HCT116 (cell line): ENCODE measurements around the gene PPP2R5B. TPM values are rescaled to one million over a fixed set of nuclear protein-coding genes. Genes with fewer than 3 reads are reported as not detected.
A peak's percentile ranks its signal among the peaks of the same experiment; 100 is the strongest.

Experiments used
- ATAC-seq: fragments of 200-7000 bp; cut with Tn5 transposase; 2 replicates; pipeline ENCODE4 v1.9.1; 2020; ENCODE audit warnings: mild to moderate bottlenecking, moderate library complexity
- BruUV-seq: library from RNA; stranded (reverse); fragments of 400-500 nt; replicated peaks from 2 replicates; lab custom pipeline; 2021; lab: Mats Ljungman, UMichigan
- CTCF ChIA-PET: fragments of 300-600 bp; sonication (Branson Sonifier 250); formaldehyde crosslinking; loops from one replicate; lab custom pipeline; 2021; ENCODE audit warnings: antibody characterized with exemption; lab: Charles Lee
- POLR2A ChIA-PET: fragments of 300-600, 350-600 bp; sonication (Branson Sonifier 250); formaldehyde crosslinking; loops from one replicate; lab custom pipeline; 2021; ENCODE audit warnings: antibody characterized with exemption; lab: Charles Lee
- RAD21 ChIA-PET, 2 experiments: fragments of 300-600 bp; sonication (Branson Sonifier 250); formaldehyde crosslinking; loops; one replicate each; lab custom pipeline; 2023; ENCODE audit warnings: low total read pairs in 2 of 2; ENCODE audit not compliant: uncharacterized antibody in 2 of 2, unreplicated experiment in 2 of 2, low non-redundant PET in 1 of 2; lab: Charles Lee
- DNase-seq: peaks from one replicate; pipeline ENCODE4 v3.0.0-alpha.2; 2010; ENCODE audit warnings: low read depth, low spot score
- H2AFZ ChIP-seq: fragments of 200-600 bp; shearing (Covaris generic), sonication (generic); 2 replicates; pipeline ENCODE4 v1.6.1; 2017; ENCODE audit warnings: low read depth, mixed run types, mixed read lengths, antibody characterized with exemption, low read length; ENCODE audit not compliant: poor library complexity, severe bottlenecking
- H3K27ac ChIP-seq: 2 replicates; pipeline ENCODE4 v1.5.1; 2012; ENCODE audit warnings: low read depth, low read length
- H3K27me3 ChIP-seq: fragments of 200-600 bp; sonication (generic); 2 replicates; pipeline ENCODE4 v1.6.1; 2016; ENCODE audit warnings: mixed run types, low read length, mixed read lengths; ENCODE audit not compliant: insufficient read depth
- H3K36me3 ChIP-seq, 2 experiments: fragments of 200-500 bp in 1 of 2; fragments of 200-600 bp in 1 of 2; sonication (Bioruptor generic) in 1 of 2; sonication (generic) in 1 of 2; 2 replicates each; pipeline versions ENCODE4 v1.5.1 to v1.6.1; 2014 to 2016; ENCODE audit warnings: low read length in 2 of 2, inconsistent platforms in 1 of 2, mixed read lengths in 1 of 2, mixed run types in 1 of 2; ENCODE audit not compliant: insufficient read depth in 2 of 2, control insufficient read depth in 1 of 2
- H3K4me1 ChIP-seq, 2 experiments: fragments of 200-600 bp in 1 of 2; sonication (generic) in 1 of 2; 2 replicates each; pipeline versions ENCODE4 v1.5.1 to v1.6.1; 2012 to 2017; ENCODE audit warnings: low read length in 2 of 2, inconsistent platforms in 1 of 2, mild to moderate bottlenecking in 1 of 2, mixed read lengths in 1 of 2, mixed run types in 1 of 2, moderate library complexity in 1 of 2; ENCODE audit not compliant: insufficient read depth in 2 of 2, control insufficient read depth in 1 of 2
- H3K4me2 ChIP-seq: fragments of 200-600 bp; sonication (generic); 2 replicates; pipeline ENCODE4 v1.6.1; 2017; ENCODE audit warnings: mixed run types, low read length, mixed read lengths
- H3K4me3 ChIP-seq, 2 experiments: fragments of 200-600 bp in 1 of 2; sonication (generic) in 1 of 2; replicated peaks in 1 of 2; 2 replicates each; pipeline ENCODE4 v1.5.1; 2011 to 2016; ENCODE audit warnings: low read length in 2 of 2, control low read depth in 1 of 2, low read depth in 1 of 2, mild to moderate bottlenecking in 1 of 2, mixed read lengths in 1 of 2, mixed run types in 1 of 2
- H3K79me2 ChIP-seq: fragments of 200-600 bp; sonication (generic); 2 replicates; pipeline ENCODE4 v1.6.1; 2017; ENCODE audit warnings: mild to moderate bottlenecking, mixed run types, low read length, moderate library complexity, mixed read lengths; ENCODE audit not compliant: insufficient read depth
- H3K9ac ChIP-seq: fragments of 200-600 bp; sonication (generic); 2 replicates; pipeline ENCODE4 v1.6.1; 2016; ENCODE audit warnings: low read length, mixed read lengths
- H3K9me2 ChIP-seq: fragments of 200-600 bp; sonication (generic), shearing (Covaris generic); 2 replicates; pipeline ENCODE4 v1.6.1; 2017; ENCODE audit warnings: mixed run types, mild to moderate bottlenecking, moderate library complexity; ENCODE audit not compliant: insufficient read depth
- H3K9me3 ChIP-seq, 2 experiments: fragments of 200-500 bp in 1 of 2; fragments of 200-600 bp in 1 of 2; sonication (Bioruptor generic) in 1 of 2; sonication (generic) in 1 of 2; 2 replicates each; pipeline ENCODE4 v1.6.1; 2014 to 2017; ENCODE audit warnings: low read length in 2 of 2, mixed read lengths in 2 of 2, inconsistent platforms in 1 of 2, low read depth in 1 of 2, mild to moderate bottlenecking in 1 of 2, mixed run types in 1 of 2, moderate library complexity in 1 of 2; ENCODE audit not compliant: control insufficient read depth in 1 of 2, insufficient read depth in 1 of 2
- H4K20me1 ChIP-seq: fragments of 200-600 bp; sonication (generic), shearing (Covaris generic); 2 replicates; pipeline ENCODE4 v1.6.1; 2017; ENCODE audit warnings: mixed run types, mild to moderate bottlenecking, moderate library complexity; ENCODE audit not compliant: insufficient read depth
- CBX3 ChIP-seq: IDR thresholded peaks from 2 replicates; pipeline ENCODE4 v1.6.1; 2012; ENCODE audit warnings: low read depth
- JUND ChIP-seq: IDR thresholded peaks from 2 replicates; pipeline ENCODE4 v1.6.1; 2012
- POLR2AphosphoS5 ChIP-seq: IDR thresholded peaks from 2 replicates; pipeline ENCODE4 v1.6.1; 2011; ENCODE audit warnings: mild to moderate bottlenecking, low read depth, low read length, moderate library complexity
- SP1 ChIP-seq: IDR thresholded peaks from 2 replicates; pipeline ENCODE4 v1.6.1; 2012; ENCODE audit warnings: low read depth
- TCF7L2 ChIP-seq: IDR thresholded peaks from 2 replicates; pipeline ENCODE4 v1.7.0; 2011; ENCODE audit warnings: borderline replicate concordance, inconsistent platforms; ENCODE audit not compliant: insufficient read depth, insufficient read length; ENCODE audit errors: extremely low read depth
- intact Hi-C: fragments of 100-400 bp; cut with micrococcal nuclease; formaldehyde crosslinking; loops from 2 replicates; pipeline ENCODE4 v1.10.0; 2022
- total RNA-seq: library from RNA; stranded (reverse); gene quantifications from one replicate; pipeline ENCODE4 v1.2.1, GENCODE V29; 2021; ENCODE audit not compliant: unreplicated experiment
- TF ChIP-seq, protein P1 (sequence below): IDR thresholded peaks from 2 replicates; pipeline ENCODE4 v1.6.1; 2012; ENCODE audit warnings: low read depth
- TF ChIP-seq, protein P2 (sequence below), 3 experiments: fragments of 200-600 bp in 1 of 3; sonication (generic) in 1 of 3; IDR thresholded peaks in 2 of 3; conservative IDR thresholded peaks in 1 of 3; 2 replicates each; pipeline ENCODE4 v1.5.1; 2012 to 2017; ENCODE audit warnings: low read depth in 2 of 3, low read length in 2 of 3, antibody characterized with exemption in 1 of 3, borderline replicate concordance in 1 of 3, control low read depth in 1 of 3, mild to moderate bottlenecking in 1 of 3, mixed read lengths in 1 of 3, mixed run types in 1 of 3, moderate library complexity in 1 of 3; ENCODE audit not compliant: insufficient read depth in 1 of 3
- TF ChIP-seq, protein P3 (sequence below): IDR thresholded peaks from 2 replicates; pipeline ENCODE4 v1.6.1; 2012
- TF ChIP-seq, protein P4 (sequence below): IDR thresholded peaks from 2 replicates; pipeline ENCODE4 v1.6.1; 2012

The PPP2R5B gene
- total RNA-seq, 1 experiment from 2014 or later, result 10.9 TPM

GRCh38 chr11:64900263-64900678 lies 24.2 kb upstream of the PPP2R5B start:
- H3K36me3 ChIP-seq, result no peaks in the 10 kb centered on the region
- H3K27ac ChIP-seq, result no peak overlapping the region
- H3K9me2 ChIP-seq, result no peaks in the 10 kb centered on the region
- intact Hi-C loops, result no loop called here
- RAD21 ChIA-PET, result no interaction called here
- DNase-seq (no peak), ATAC-seq (peak; percentile 73)
- H3K9me3 ChIP-seq, result no peaks in the 10 kb centered on the region
- no peaks in the 10 kb centered on the region for H3K27me3 ChIP-seq
- no peaks in the 10 kb centered on the region for H3K79me2 ChIP-seq
- peaks cover 0 to 10% of the 10 kb centered on the region in 2 experiments; a peak in 2 of 4 replicates for H3K4me1 ChIP-seq
- no peaks in the 10 kb centered on the region for H4K20me1 ChIP-seq
- no peak for TF ChIP-seq TCF7L2
- TF ChIP-seq JUND, result no peak
- TF ChIP-seq, protein P1, sequence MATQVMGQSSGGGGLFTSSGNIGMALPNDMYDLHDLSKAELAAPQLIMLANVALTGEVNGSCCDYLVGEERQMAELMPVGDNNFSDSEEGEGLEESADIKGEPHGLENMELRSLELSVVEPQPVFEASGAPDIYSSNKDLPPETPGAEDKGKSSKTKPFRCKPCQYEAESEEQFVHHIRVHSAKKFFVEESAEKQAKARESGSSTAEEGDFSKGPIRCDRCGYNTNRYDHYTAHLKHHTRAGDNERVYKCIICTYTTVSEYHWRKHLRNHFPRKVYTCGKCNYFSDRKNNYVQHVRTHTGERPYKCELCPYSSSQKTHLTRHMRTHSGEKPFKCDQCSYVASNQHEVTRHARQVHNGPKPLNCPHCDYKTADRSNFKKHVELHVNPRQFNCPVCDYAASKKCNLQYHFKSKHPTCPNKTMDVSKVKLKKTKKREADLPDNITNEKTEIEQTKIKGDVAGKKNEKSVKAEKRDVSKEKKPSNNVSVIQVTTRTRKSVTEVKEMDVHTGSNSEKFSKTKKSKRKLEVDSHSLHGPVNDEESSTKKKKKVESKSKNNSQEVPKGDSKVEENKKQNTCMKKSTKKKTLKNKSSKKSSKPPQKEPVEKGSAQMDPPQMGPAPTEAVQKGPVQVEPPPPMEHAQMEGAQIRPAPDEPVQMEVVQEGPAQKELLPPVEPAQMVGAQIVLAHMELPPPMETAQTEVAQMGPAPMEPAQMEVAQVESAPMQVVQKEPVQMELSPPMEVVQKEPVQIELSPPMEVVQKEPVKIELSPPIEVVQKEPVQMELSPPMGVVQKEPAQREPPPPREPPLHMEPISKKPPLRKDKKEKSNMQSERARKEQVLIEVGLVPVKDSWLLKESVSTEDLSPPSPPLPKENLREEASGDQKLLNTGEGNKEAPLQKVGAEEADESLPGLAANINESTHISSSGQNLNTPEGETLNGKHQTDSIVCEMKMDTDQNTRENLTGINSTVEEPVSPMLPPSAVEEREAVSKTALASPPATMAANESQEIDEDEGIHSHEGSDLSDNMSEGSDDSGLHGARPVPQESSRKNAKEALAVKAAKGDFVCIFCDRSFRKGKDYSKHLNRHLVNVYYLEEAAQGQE, result no peak
- TF ChIP-seq, protein P2, sequence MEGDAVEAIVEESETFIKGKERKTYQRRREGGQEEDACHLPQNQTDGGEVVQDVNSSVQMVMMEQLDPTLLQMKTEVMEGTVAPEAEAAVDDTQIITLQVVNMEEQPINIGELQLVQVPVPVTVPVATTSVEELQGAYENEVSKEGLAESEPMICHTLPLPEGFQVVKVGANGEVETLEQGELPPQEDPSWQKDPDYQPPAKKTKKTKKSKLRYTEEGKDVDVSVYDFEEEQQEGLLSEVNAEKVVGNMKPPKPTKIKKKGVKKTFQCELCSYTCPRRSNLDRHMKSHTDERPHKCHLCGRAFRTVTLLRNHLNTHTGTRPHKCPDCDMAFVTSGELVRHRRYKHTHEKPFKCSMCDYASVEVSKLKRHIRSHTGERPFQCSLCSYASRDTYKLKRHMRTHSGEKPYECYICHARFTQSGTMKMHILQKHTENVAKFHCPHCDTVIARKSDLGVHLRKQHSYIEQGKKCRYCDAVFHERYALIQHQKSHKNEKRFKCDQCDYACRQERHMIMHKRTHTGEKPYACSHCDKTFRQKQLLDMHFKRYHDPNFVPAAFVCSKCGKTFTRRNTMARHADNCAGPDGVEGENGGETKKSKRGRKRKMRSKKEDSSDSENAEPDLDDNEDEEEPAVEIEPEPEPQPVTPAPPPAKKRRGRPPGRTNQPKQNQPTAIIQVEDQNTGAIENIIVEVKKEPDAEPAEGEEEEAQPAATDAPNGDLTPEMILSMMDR (IDR thresholded peaks at IDR 0.05 in 2 of 3, conservative IDR thresholded peaks at IDR 0.05 in 1 of 3; ENCODE audit: borderline replicate concordance in 1 of 3, insufficient read depth in 1 of 3, low read depth in 2 of 3, low read length in 2 of 3), result no peak
- TF ChIP-seq, protein P3, sequence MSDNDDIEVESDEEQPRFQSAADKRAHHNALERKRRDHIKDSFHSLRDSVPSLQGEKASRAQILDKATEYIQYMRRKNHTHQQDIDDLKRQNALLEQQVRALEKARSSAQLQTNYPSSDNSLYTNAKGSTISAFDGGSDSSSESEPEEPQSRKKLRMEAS, result no peak; the same call in none of the 2 replicates
- TF ChIP-seq, protein P4, sequence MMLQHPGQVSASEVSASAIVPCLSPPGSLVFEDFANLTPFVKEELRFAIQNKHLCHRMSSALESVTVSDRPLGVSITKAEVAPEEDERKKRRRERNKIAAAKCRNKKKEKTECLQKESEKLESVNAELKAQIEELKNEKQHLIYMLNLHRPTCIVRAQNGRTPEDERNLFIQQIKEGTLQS, result no peak
- TF ChIP-seq POLR2AphosphoS5, result no peak
- TF ChIP-seq SP1, result no peak
- no peak for TF ChIP-seq CBX3
- H3K9ac ChIP-seq, result peak overlapping the region; percentile 37
- POLR2A ChIA-PET, result no interaction called here
- BruUV-seq, result no TSS peak
- H3K4me3 ChIP-seq, result no peak overlapping the region
- CTCF ChIA-PET, result interaction anchor here (1.4 kb wide), 1 partner anchor 12 kb away, joined by 4 read pairs; no protein-coding TSS in a partner anchor
- no peak overlapping the region for H2AFZ ChIP-seq
- peak overlapping the region; percentile 30 for H3K4me2 ChIP-seq
